A172 (cell line): ENCODE results near the gene ZBTB20. TPM values are rescaled to one million over a fixed set of nuclear protein-coding genes. Genes with fewer than 3 reads are reported as not detected.

Source experiments
- DNase-seq: peaks from one replicate; pipeline ENCODE4 v3.0.0-alpha.2; 2015; ENCODE audit warnings: low spot score
- total RNA-seq: library from RNA; depleted of rRNA; stranded (reverse); fragments of >200 nt; shearing (Covaris generic); gene quantifications from 2 replicates; pipeline ENCODE4 v1.2.3, GENCODE V29; 2014

ZBTB20 gene
- total RNA-seq, 1 experiment from 2014 or later = 7.5 TPM

GRCh38 chr3:114584734-114585371, 562.2 kb downstream of the ZBTB20 start:
- no peak for DNase-seq

GRCh38 chr3:114582929-114583328, 564.2 kb downstream of the ZBTB20 start:
- DNase-seq = no peak

- no peak for DNase-seq
Observed at GRCh38 chr3:114572364-114573062, 574.6 kb downstream of the ZBTB20 start.

- DNase-seq = no peak
Observed at GRCh38 chr3:114571363-114571762, 575.7 kb downstream of the ZBTB20 start.

GRCh38 chr3:114569186-114569585, 577.9 kb downstream of the ZBTB20 start:
- peak; percentile 57 for DNase-seq

- DNase-seq = no peak
Observed at GRCh38 chr3:114567771-114568170, 579.3 kb downstream of the ZBTB20 start.

- no peak for DNase-seq
Observed at GRCh38 chr3:114566767-114567166, 580.3 kb downstream of the ZBTB20 start.

GRCh38 chr3:114566162-114566755, 580.8 kb downstream of the ZBTB20 start:
- no peak for DNase-seq

- DNase-seq = no peak
Observed at GRCh38 chr3:114565216-114565615, 581.9 kb downstream of the ZBTB20 start.

GRCh38 chr3:114563720-114564119, 583.4 kb downstream of the ZBTB20 start:
- no peak for DNase-seq

- no peak for DNase-seq
Observed at GRCh38 chr3:114562557-114562956, 584.5 kb downstream of the ZBTB20 start.

- no peak for DNase-seq
Observed at GRCh38 chr3:114558271-114558670, 588.8 kb downstream of the ZBTB20 start.

- DNase-seq = no peak
Observed at GRCh38 chr3:114557791-114558190, 589.3 kb downstream of the ZBTB20 start.

GRCh38 chr3:114556657-114557213, 590.4 kb downstream of the ZBTB20 start:
- DNase-seq = no peak

GRCh38 chr3:114554731-114555130, 592.4 kb downstream of the ZBTB20 start:
- DNase-seq = no peak

GRCh38 chr3:114553949-114554593, 593.0 kb downstream of the ZBTB20 start:
- no peak for DNase-seq

GRCh38 chr3:114552527-114552812, 594.6 kb downstream of the ZBTB20 start:
- DNase-seq = peak; percentile 8

GRCh38 chr3:114551770-114552526, 595.1 kb downstream of the ZBTB20 start:
- peak; percentile 84 for DNase-seq

- DNase-seq = no peak
Observed at GRCh38 chr3:114550165-114550564, 596.9 kb downstream of the ZBTB20 start.

GRCh38 chr3:114545193-114545592, 601.9 kb downstream of the ZBTB20 start:
- no peak for DNase-seq

GRCh38 chr3:114542359-114542758, 604.7 kb downstream of the ZBTB20 start:
- DNase-seq = no peak

- DNase-seq = no peak
Observed at GRCh38 chr3:114539525-114539924, 607.6 kb downstream of the ZBTB20 start.
